CD14-positive monocyte (primary cell): ENCODE results near the gene HOATZ. TPM values are rescaled to one million over a fixed set of nuclear protein-coding genes. Genes with fewer than 3 reads are reported as not detected.

Source experiments
- DNase-seq, 3 donors: peaks; one replicate each; pipeline ENCODE4 v3.0.0-alpha.2; 2011 to 2022
- H2AFZ ChIP-seq: 2 replicates; pipeline ENCODE4 v1.6.0; 2012; ENCODE audit warnings: mild to moderate bottlenecking, low read depth, low read length, inconsistent platforms; ENCODE audit not compliant: insufficient read depth, poor library complexity, severe bottlenecking
- H3K27ac ChIP-seq, 2 donors: 1 replicate in 1 of 2; 2 replicates in 1 of 2; pipeline ENCODE4 v1.5.1; 2012 to 2013; ENCODE audit warnings: low read length in 2 of 2, control low read depth in 1 of 2, inconsistent platforms in 1 of 2, low read depth in 1 of 2, mild to moderate bottlenecking in 1 of 2
- H3K27me3 ChIP-seq, 2 donors: one replicate each; pipeline versions ENCODE4 v1.6.0 to v1.6.1; 2011 to 2013; ENCODE audit warnings: low read length in 2 of 2; ENCODE audit not compliant: control insufficient read depth in 2 of 2, insufficient read depth in 2 of 2
- H3K36me3 ChIP-seq, 2 donors: replicated peaks in 1 of 2; 1 replicate in 1 of 2; 2 replicates in 1 of 2; pipeline versions ENCODE4 v1.5.1 to v1.6.1; 2012 to 2013; ENCODE audit warnings: low read length in 2 of 2, control low read depth in 1 of 2, inconsistent platforms in 1 of 2, mild to moderate bottlenecking in 1 of 2; ENCODE audit not compliant: insufficient read depth in 2 of 2, control insufficient read depth in 1 of 2
- H3K4me1 ChIP-seq, 2 donors: 1 replicate in 1 of 2; 2 replicates in 1 of 2; pipeline versions ENCODE4 v1.5.1 to v1.6.1; 2012 to 2013; ENCODE audit warnings: low read length in 2 of 2, control low read depth in 1 of 2, inconsistent platforms in 1 of 2, mild to moderate bottlenecking in 1 of 2, moderate library complexity in 1 of 2; ENCODE audit not compliant: insufficient read depth in 2 of 2, control insufficient read depth in 1 of 2
- H3K4me2 ChIP-seq: replicated peaks from 2 replicates; pipeline ENCODE3; 2012; ENCODE audit warnings: low read length, moderate library complexity, mild to moderate bottlenecking; ENCODE audit not compliant: poor library complexity, severe bottlenecking; ENCODE audit errors: extremely low read depth
- H3K4me3 ChIP-seq, 3 experiments: fragments of 200-600 bp in 1 of 3; sonication (generic) in 1 of 3; replicated peaks in 1 of 3; 1 replicate in 2 of 3; 2 replicates in 1 of 3; pipeline ENCODE4 v1.5.1; 2011 to 2013; ENCODE audit warnings: low read length in 3 of 3, mild to moderate bottlenecking in 3 of 3, control low read depth in 2 of 3, low read depth in 2 of 3, inconsistent platforms in 1 of 3, moderate library complexity in 1 of 3
- H3K79me2 ChIP-seq: 2 replicates; pipeline ENCODE4 v1.6.0; 2012; ENCODE audit warnings: mild to moderate bottlenecking, control low read depth, inconsistent platforms, low read length, moderate library complexity; ENCODE audit not compliant: insufficient read depth
- H3K9ac ChIP-seq: 2 replicates; pipeline ENCODE4 v1.6.0; 2017; ENCODE audit warnings: low read length, mild to moderate bottlenecking; ENCODE audit not compliant: insufficient read depth, poor library complexity, severe bottlenecking
- H3K9me3 ChIP-seq, 2 donors: replicated peaks in 1 of 2; 1 replicate in 1 of 2; 2 replicates in 1 of 2; pipeline versions ENCODE4 v1.5.1 to v1.6.1; 2012 to 2013; ENCODE audit warnings: low read length in 2 of 2, control low read depth in 1 of 2; ENCODE audit not compliant: control insufficient read depth in 1 of 2, insufficient read depth in 1 of 2
- H4K20me1 ChIP-seq: 2 replicates; pipeline ENCODE4 v1.6.0; 2012; ENCODE audit warnings: mild to moderate bottlenecking, low read length, control low read depth, moderate library complexity; ENCODE audit not compliant: insufficient read depth
- H3K27ac Mint-ChIP-seq, 7 donors: one replicate each; pipeline ENCODE4 v1.8.0; 2020; ENCODE audit warnings: mild to moderate bottlenecking in 7 of 7, mixed read lengths in 7 of 7, moderate library complexity in 6 of 7, inconsistent platforms in 2 of 7
- H3K27me3 Mint-ChIP-seq, 3 donors: one replicate each; pipeline ENCODE4 v1.8.0; 2021 to 2022; ENCODE audit warnings: low read depth in 3 of 3, mild to moderate bottlenecking in 3 of 3, mixed read lengths in 3 of 3, moderate library complexity in 3 of 3, inconsistent platforms in 1 of 3
- H3K36me3 Mint-ChIP-seq, 2 donors: one replicate each; pipeline ENCODE4 v1.8.0; 2020; ENCODE audit warnings: mixed read lengths in 2 of 2, inconsistent platforms in 1 of 2, mild to moderate bottlenecking in 1 of 2
- H3K4me1 Mint-ChIP-seq: one replicate; pipeline ENCODE4 v1.8.0; 2020; ENCODE audit warnings: mild to moderate bottlenecking, mixed read lengths
- H3K4me3 Mint-ChIP-seq, 2 donors: one replicate each; pipeline ENCODE4 v1.8.0; 2020; ENCODE audit warnings: mild to moderate bottlenecking in 2 of 2, mixed read lengths in 2 of 2, moderate library complexity in 1 of 2
- H3K9me3 Mint-ChIP-seq, 7 donors: one replicate each; pipeline ENCODE4 v1.8.0; 2020 to 2022; ENCODE audit warnings: mixed read lengths in 7 of 7, mild to moderate bottlenecking in 6 of 7, moderate library complexity in 6 of 7, inconsistent platforms in 2 of 7
- WGBS: methylation state at CpG from one replicate; pipeline ENCODE4 v1.1.5; 2013; ENCODE audit warnings: missing lambda C conversion rate; ENCODE audit not compliant: insufficient coverage; 5-methylcytosine and 5-hydroxymethylcytosine counted together
- intact Hi-C, 2 donors: fragments of 100-400 bp; cut with micrococcal nuclease; formaldehyde crosslinking; loops; one replicate each; pipeline versions ENCODE4 v1.15.0 to v1.15.1; 2023
- polyA plus RNA-seq, 3 donors: library from polyadenylated mRNA; depleted of rRNA in 1 of 3; unstranded in 2 of 3; stranded (reverse) in 1 of 3; fragments of 300-500 nt in 2 of 3; fragments of >200 nt in 1 of 3; fragmentation: Illumina TruSeq in 2 of 3; gene quantifications; 1 replicate in 2 of 3; 2 replicates in 1 of 3; pipeline ENCODE4 v1.2.3, GENCODE V29; 2012 to 2021
- TF ChIP-seq, protein P1 (sequence below): fragments of 200-600 bp; IDR thresholded peaks from one replicate; pipeline ENCODE4 v1.8.0; 2022; ENCODE audit warnings: antibody characterized with exemption, mild to moderate bottlenecking

Gene HOATZ
- polyA plus RNA-seq, 3 donors: not detected

DNA sequence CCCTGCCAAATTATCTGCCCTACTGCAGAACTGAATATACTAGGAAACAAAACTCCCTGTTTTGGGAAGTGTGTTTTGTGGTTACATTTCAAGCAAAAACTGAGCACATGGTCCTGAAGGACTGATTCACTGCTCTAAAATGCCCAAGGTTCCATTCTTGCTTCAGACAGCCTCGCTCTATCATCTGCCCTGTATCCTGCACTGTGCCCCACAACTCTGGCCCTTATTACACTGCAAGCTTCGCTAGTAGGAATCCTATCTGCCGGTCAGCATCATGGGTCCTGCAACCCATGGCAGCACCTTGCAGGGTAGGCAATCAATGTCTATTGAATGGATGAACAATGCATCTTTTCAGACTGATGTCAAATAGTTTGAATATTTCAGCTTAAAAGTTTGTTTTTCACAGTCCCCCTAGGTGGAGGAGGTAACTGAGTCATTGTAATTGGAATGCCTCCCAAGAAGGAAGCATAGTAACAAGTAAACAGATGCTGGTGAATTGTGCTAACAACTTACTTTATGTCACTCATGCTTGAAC lies 47.3 kb downstream of the HOATZ start:
- H3K36me3 ChIP-seq: no peaks in the 10 kb centered on the region
- no peaks in the 10 kb centered on the region for H3K27me3 ChIP-seq
- no peaks in the 10 kb centered on the region for H4K20me1 ChIP-seq
- no peak overlapping the region for H3K27ac ChIP-seq
- H3K9ac ChIP-seq: no peak overlapping the region
- DNase-seq: no peak
- no peaks in the 10 kb centered on the region for H3K4me1 ChIP-seq
- Mint-ChIP-seq H3K27me3 (peaks cover 0 to 3% (median 0%) of the 10 kb centered on the region in 3 donors), H3K4me3 (no peak overlapping the region), H3K9me3 (peaks cover 0 to 2% (median 0%) of the 10 kb centered on the region in 7 donors), H3K27ac (no peak overlapping the region), H3K4me1 (peaks cover 3% of the 10 kb centered on the region), H3K36me3 (no peaks in the 10 kb centered on the region)
- TF ChIP-seq, protein P1, sequence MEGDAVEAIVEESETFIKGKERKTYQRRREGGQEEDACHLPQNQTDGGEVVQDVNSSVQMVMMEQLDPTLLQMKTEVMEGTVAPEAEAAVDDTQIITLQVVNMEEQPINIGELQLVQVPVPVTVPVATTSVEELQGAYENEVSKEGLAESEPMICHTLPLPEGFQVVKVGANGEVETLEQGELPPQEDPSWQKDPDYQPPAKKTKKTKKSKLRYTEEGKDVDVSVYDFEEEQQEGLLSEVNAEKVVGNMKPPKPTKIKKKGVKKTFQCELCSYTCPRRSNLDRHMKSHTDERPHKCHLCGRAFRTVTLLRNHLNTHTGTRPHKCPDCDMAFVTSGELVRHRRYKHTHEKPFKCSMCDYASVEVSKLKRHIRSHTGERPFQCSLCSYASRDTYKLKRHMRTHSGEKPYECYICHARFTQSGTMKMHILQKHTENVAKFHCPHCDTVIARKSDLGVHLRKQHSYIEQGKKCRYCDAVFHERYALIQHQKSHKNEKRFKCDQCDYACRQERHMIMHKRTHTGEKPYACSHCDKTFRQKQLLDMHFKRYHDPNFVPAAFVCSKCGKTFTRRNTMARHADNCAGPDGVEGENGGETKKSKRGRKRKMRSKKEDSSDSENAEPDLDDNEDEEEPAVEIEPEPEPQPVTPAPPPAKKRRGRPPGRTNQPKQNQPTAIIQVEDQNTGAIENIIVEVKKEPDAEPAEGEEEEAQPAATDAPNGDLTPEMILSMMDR: no peak
- H3K79me2 ChIP-seq: no peaks in the 10 kb centered on the region
- no peak overlapping the region for H2AFZ ChIP-seq
- no peak overlapping the region for H3K4me2 ChIP-seq
- intact Hi-C loops: loop anchor here in 1 of 2 donors (10.0 kb wide), 1 partner anchor 283 kb away; no protein-coding TSS in a partner anchor
- WGBS: 55% methylated on average over 1 of the region's 3 CpGs
- H3K9me3 ChIP-seq: no peaks in the 10 kb centered on the region
- H3K4me3 ChIP-seq: no peak overlapping the region

DNA sequence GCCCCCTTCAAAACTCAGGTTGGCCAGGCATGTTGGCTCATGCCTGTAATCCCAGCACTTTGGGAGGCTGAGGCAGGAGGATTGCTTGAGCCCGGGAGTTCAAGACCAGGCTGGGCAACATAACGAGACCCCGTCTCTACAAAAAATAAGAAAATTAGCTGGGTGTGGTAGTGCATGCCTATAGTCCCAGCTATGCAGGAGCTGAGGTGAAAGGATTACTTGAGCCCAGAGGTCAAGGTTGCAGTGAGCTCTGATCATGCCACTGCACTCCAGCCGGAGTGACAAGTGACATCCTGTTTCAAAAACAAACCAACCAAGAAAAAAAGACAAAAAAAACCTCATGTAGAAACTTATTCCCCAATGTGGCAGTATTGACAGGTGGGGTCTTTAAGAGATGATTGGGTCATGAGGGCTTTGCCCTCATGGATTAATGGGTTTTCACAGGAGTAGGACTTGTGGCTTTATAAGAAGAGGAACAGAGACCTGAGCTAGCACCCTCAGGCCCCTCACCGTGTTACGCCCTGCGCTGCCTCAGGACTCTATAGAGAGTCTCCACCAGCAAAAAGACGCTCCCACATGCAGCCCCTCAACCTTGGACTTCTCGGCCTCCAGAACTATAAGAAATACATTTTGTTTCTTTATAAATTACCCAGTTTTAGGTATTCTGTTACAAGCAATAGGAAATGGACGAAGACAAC lies 48.3 kb downstream of the HOATZ start:
- no peaks in the 10 kb centered on the region for H4K20me1 ChIP-seq
- H3K36me3 Mint-ChIP-seq: no peaks in the 10 kb centered on the region
- H3K27ac ChIP-seq: no peak overlapping the region
- no peaks in the 10 kb centered on the region for H3K4me1 ChIP-seq
- H3K4me1 Mint-ChIP-seq: peaks cover 3% of the 10 kb centered on the region
- intact Hi-C loops: loop anchor here in 1 of 2 donors (10.0 kb wide), 1 partner anchor 282 kb away; no protein-coding TSS in a partner anchor
- no peaks in the 10 kb centered on the region for H3K27me3 ChIP-seq
- H3K27ac Mint-ChIP-seq: no peak overlapping the region
- no peak overlapping the region for H3K4me2 ChIP-seq
- WGBS: 100% methylated on average over 2 of the region's 10 CpGs
- no peaks in the 10 kb centered on the region for H3K9me3 Mint-ChIP-seq
- no peaks in the 10 kb centered on the region for H3K79me2 ChIP-seq
- peak overlapping the region; percentile 17 for H2AFZ ChIP-seq
- H3K27me3 Mint-ChIP-seq: peaks cover 0 to 1% (median 0%) of the 10 kb centered on the region in 3 donors
- TF ChIP-seq, protein P1: no peak
- no peaks in the 10 kb centered on the region for H3K36me3 ChIP-seq
- no peak for DNase-seq
- no peak overlapping the region for H3K4me3 ChIP-seq
- no peak overlapping the region for H3K4me3 Mint-ChIP-seq
- no peak overlapping the region for H3K9ac ChIP-seq
- H3K9me3 ChIP-seq: no peaks in the 10 kb centered on the region
